Measurements from ENCODE around the gene FFAR2. TPM values are rescaled to one million over a fixed set of nuclear protein-coding genes. Genes with fewer than 3 reads are reported as not detected.
"Not testable (repeated sequence)": the region's sequence is repeated elsewhere in the genome, so short reads cannot be mapped to it uniquely, and the experiment has no call there.

Gene FFAR2
- total RNA-seq, result 0.54 TPM

- DNase-seq (ENCODE audit: low read depth in 2 of 3, low spot score in 2 of 3), result no peak
Measured at GRCh38 chr19:35447606-35448469, at the start of gene FFAR2. Gene FFAR2 (plus strand): TSS chr19:35448257. CDS start chr19:35449715, 1,458 bp downstream.

- no peak for DNase-seq (ENCODE audit: low read depth in 2 of 3, low spot score in 2 of 3)
Measured at GRCh38 chr19:35398570-35398969, 49.5 kb upstream of the FFAR2 start.

GRCh38 chr19:35399231-35399630 is 48.8 kb upstream of the FFAR2 start:
- DNase-seq (ENCODE audit: low read depth in 2 of 3, low spot score in 2 of 3), result no peak

GRCh38 chr19:35399948-35400772 is 47.9 kb upstream of the FFAR2 start:
- no peak for DNase-seq (ENCODE audit: low read depth in 2 of 3, low spot score in 2 of 3)

GRCh38 chr19:35400773-35401100 is 47.3 kb upstream of the FFAR2 start:
- DNase-seq (ENCODE audit: low read depth in 2 of 3, low spot score in 2 of 3), result no peak

- not testable (repeated sequence) for DNase-seq (ENCODE audit: low read depth in 2 of 3, low spot score in 2 of 3)
Measured at GRCh38 chr19:35401416-35401815, 46.6 kb upstream of the FFAR2 start.

GRCh38 chr19:35403116-35403760 is 44.8 kb upstream of the FFAR2 start:
- no peak for DNase-seq (ENCODE audit: low read depth in 2 of 3, low spot score in 2 of 3)

- no peak for DNase-seq (ENCODE audit: low read depth in 2 of 3, low spot score in 2 of 3)
Measured at GRCh38 chr19:35404879-35405622, 43.0 kb upstream of the FFAR2 start.

- no peak for DNase-seq (ENCODE audit: low read depth in 2 of 3, low spot score in 2 of 3)
Measured at GRCh38 chr19:35407619-35408018, 40.4 kb upstream of the FFAR2 start.

GRCh38 chr19:35408284-35409171 is 39.5 kb upstream of the FFAR2 start:
- DNase-seq (ENCODE audit: low read depth in 2 of 3, low spot score in 2 of 3), result no peak

GRCh38 chr19:35409191-35409590 is 38.9 kb upstream of the FFAR2 start:
- no peak for DNase-seq (ENCODE audit: low read depth in 2 of 3, low spot score in 2 of 3)

- DNase-seq (ENCODE audit: low read depth in 2 of 3, low spot score in 2 of 3), result no peak
Measured at GRCh38 chr19:35410487-35410886, 37.6 kb upstream of the FFAR2 start.

GRCh38 chr19:35414442-35414841 is 33.6 kb upstream of the FFAR2 start:
- DNase-seq (ENCODE audit: low read depth in 2 of 3, low spot score in 2 of 3), result no peak

- no peak for DNase-seq (ENCODE audit: low read depth in 2 of 3, low spot score in 2 of 3)
Measured at GRCh38 chr19:35416331-35416730, 31.7 kb upstream of the FFAR2 start.

GRCh38 chr19:35417278-35417677 is 30.8 kb upstream of the FFAR2 start:
- no peak for DNase-seq (ENCODE audit: low read depth in 2 of 3, low spot score in 2 of 3)

- no peak for DNase-seq (ENCODE audit: low read depth in 2 of 3, low spot score in 2 of 3)
Measured at GRCh38 chr19:35417713-35418534, 30.1 kb upstream of the FFAR2 start.

GRCh38 chr19:35419046-35419445 is 29.0 kb upstream of the FFAR2 start:
- no peak for DNase-seq (ENCODE audit: low read depth in 2 of 3, low spot score in 2 of 3)

- no peak for DNase-seq (ENCODE audit: low read depth in 2 of 3, low spot score in 2 of 3)
Measured at GRCh38 chr19:35419805-35420204, 28.3 kb upstream of the FFAR2 start.

- no peak for DNase-seq (ENCODE audit: low read depth in 2 of 3, low spot score in 2 of 3)
Measured at GRCh38 chr19:35421362-35421761, 26.7 kb upstream of the FFAR2 start.
